Right forelimb (tissue), 1 donor: Measurements from ENCODE around the gene SMARCA1.

Experiments
- DNase-seq: peaks from one replicate; pipeline ENCODE4 v3.0.0-alpha.2; 2018

The SMARCA1 gene

DNA sequence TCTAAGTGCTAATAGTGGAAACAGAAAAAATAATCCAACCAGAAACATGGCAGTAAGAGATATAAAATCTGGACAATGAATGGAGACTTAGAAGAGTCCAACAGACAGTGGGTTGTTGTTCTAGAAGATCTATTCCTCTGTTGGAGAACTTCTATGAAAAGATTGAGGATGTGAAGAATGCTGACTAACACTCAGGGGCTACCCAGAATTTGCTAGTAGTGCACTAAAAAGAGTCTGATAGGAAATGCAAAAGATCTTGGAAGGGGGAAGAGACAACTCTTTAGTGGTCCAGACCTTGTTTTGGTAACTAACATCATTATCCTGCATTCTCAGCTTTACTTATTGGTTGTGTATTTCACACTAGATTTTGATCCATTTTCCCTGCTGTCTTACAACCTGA lies 77.9 kb downstream of the SMARCA1 start:
- no peak for DNase-seq

DNA sequence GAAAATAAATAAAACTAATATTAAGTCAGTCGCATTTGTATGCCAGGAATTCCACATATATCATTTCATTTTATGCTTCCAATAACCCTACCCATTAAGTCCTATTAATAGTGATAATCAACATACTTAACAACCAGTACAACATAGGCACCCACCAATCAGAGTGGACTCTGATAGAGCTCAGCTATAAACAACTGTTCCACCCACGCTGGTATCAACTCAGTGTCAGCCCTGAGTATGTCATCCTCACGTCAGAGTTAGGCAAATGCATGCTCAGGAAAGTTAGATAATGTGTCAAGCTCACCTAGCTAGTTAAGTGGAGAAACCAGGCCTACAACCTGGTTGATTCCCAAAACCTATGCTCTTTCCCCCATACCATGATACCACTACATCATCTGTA lies 89.3 kb downstream of the SMARCA1 start:
- no peak for DNase-seq

- no peak for DNase-seq
Observed at GRCh38 chrX:129433461-129433860, 89.8 kb downstream of the SMARCA1 start.

DNA sequence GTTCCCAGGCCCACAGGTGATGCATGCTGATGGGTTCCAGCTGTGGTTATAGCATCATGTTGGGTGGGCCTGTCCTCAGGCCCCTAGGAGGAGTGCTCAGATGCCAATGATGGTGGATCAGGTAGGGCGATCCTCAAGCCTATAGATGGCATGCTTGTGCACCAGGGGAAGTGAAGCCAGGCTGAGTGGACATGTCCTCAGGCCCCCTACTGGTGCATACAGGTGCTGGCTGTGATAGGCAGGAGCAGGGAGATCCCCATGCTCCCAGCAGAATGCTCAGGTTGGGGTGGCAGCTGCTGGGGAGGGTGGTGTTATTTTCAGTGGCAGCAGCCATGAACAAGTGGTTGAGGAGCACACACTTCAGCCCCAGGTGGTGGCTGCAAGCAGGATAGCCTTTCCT lies 96.0 kb downstream of the SMARCA1 start:
- DNase-seq: no peak

- no peak for DNase-seq
Observed at GRCh38 chrX:129423191-129423590, 100.1 kb downstream of the SMARCA1 start.

- no peak for DNase-seq
Observed at GRCh38 chrX:129404670-129405008, 118.7 kb downstream of the SMARCA1 start.

DNA sequence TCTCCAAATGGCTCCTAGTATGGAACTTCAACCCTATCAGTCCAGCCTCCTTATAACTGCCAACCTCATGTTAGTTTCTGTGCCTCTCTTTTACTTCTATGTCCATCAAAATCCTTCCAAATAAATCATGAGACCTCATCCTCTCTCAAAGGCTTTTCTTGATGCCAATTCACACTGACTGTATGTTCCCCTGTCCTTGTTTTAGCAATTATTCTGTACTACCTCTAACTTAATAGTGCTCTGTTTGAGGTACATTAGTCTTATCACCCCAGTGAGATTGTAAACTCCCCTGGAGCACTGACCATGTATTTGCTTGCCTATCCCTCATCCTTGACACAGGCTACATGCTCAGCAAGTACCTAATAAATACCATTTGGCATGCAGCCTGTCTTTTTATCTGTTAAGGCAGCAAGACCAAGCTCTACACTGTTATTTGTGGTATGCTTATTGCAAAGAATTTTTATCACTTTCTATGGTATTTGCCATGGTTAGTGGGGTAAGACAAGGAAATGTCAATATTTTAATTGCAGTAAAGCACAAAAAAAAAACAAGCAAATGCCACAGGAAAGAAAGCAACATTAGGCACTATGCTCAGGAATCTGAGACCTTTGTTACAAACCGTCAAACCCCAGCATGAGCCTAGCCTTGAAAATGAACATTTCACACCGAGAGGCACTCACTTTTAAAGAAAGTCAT lies 119.2 kb downstream of the SMARCA1 start:
- DNase-seq: no peak
